Fibroblast of lung (primary cell): ENCODE data around the gene CCDC70. TPM values are rescaled to one million over a fixed set of nuclear protein-coding genes. Genes with fewer than 3 reads are reported as not detected.
A peak's percentile ranks its signal among the peaks of the same experiment; 100 is the strongest.

Experiments used
- DNase-seq, 2 donors: peaks; one replicate each; pipeline versions ENCODE4 v3.0.0 to v3.0.0-alpha.2; 2010; ENCODE audit warnings: low read depth in 2 of 2
- H2AFZ ChIP-seq: 2 replicates; pipeline ENCODE4 v1.5.1; 2012; ENCODE audit warnings: low read length, control low read depth, inconsistent platforms
- H3K27ac ChIP-seq: 2 replicates; pipeline ENCODE4 v1.5.1; 2011; ENCODE audit warnings: low read length, control low read depth; ENCODE audit not compliant: insufficient read depth
- H3K27me3 ChIP-seq: 2 replicates; pipeline ENCODE4 v1.5.1; 2011; ENCODE audit warnings: mild to moderate bottlenecking, low read length; ENCODE audit not compliant: control insufficient read depth, insufficient read depth
- H3K36me3 ChIP-seq: 2 replicates; pipeline ENCODE4 v1.5.1; 2011; ENCODE audit warnings: low read length; ENCODE audit not compliant: control insufficient read depth, insufficient read depth
- H3K4me1 ChIP-seq: 2 replicates; pipeline ENCODE4 v1.5.1; 2011; ENCODE audit warnings: low read length; ENCODE audit not compliant: control insufficient read depth, insufficient read depth; ENCODE audit errors: extremely low read depth
- H3K4me2 ChIP-seq: 2 replicates; pipeline ENCODE4 v1.5.1; 2011; ENCODE audit warnings: low read length, control low read depth; ENCODE audit not compliant: insufficient read depth; ENCODE audit errors: extremely low read depth
- H3K4me3 ChIP-seq, 4 experiments: fragments of 200-600 bp in 1 of 4; sonication (generic) in 1 of 4; replicated peaks in 1 of 4; 2 replicates each; pipeline ENCODE4 v1.5.1; 2011 to 2016; ENCODE audit warnings: low read length in 4 of 4, low read depth in 3 of 4, mild to moderate bottlenecking in 3 of 4, control low read depth in 2 of 4, inconsistent platforms in 1 of 4, mixed read lengths in 1 of 4; ENCODE audit not compliant: insufficient read depth in 1 of 4; ENCODE audit errors: control extremely low read depth in 1 of 4
- H3K79me2 ChIP-seq: 2 replicates; pipeline ENCODE4 v1.5.1; 2012; ENCODE audit warnings: mild to moderate bottlenecking, low read length, inconsistent platforms; ENCODE audit not compliant: control insufficient read depth, insufficient read depth
- H3K9ac ChIP-seq: 2 replicates; pipeline ENCODE4 v1.5.1; 2011; ENCODE audit warnings: mild to moderate bottlenecking, low read length, control low read depth; ENCODE audit not compliant: insufficient read depth
- H3K9me3 ChIP-seq: 2 replicates; pipeline ENCODE4 v1.5.1; 2012; ENCODE audit warnings: low read depth, low read length; ENCODE audit not compliant: control insufficient read depth, insufficient read depth
- H4K20me1 ChIP-seq: 2 replicates; pipeline ENCODE4 v1.5.1; 2011; ENCODE audit warnings: low read length; ENCODE audit not compliant: control insufficient read depth, insufficient read depth; ENCODE audit errors: extremely low read depth
- EZH2 ChIP-seq: IDR thresholded peaks from 2 replicates; pipeline ENCODE4 v1.5.1; 2012; ENCODE audit warnings: low read length, control low read depth, mild to moderate bottlenecking; ENCODE audit errors: missing control alignments
- polyA plus RNA-seq, 2 donors: library from polyadenylated mRNA; depleted of rRNA in 1 of 2; stranded (reverse) in 1 of 2; unstranded in 1 of 2; fragments of >200 nt; gene quantifications; 2 replicates each; pipeline ENCODE4 v1.2.1, GENCODE V29; 2011 to 2012; ENCODE audit warnings: missing spikeins in 1 of 2
- total RNA-seq: library from RNA; depleted of rRNA; stranded (reverse); fragments of >200 nt; gene quantifications from 2 replicates; pipeline ENCODE4 v1.2.1, GENCODE V29; 2014
- TF ChIP-seq, protein P1 (sequence below), 2 donors: IDR thresholded peaks in 1 of 2; conservative IDR thresholded peaks in 1 of 2; 1 replicate in 1 of 2; 2 replicates in 1 of 2; pipeline ENCODE4 v1.5.1; 2011 to 2012; ENCODE audit warnings: low read length in 2 of 2, control low read depth in 1 of 2, inconsistent platforms in 1 of 2, low read depth in 1 of 2, mild to moderate bottlenecking in 1 of 2

CCDC70 gene
- total and polyA plus RNA-seq, 2 donors (not counting 1 experiment from before 2014, with no cell fraction given) = not detected

GRCh38 chr13:51912091-51912490, 50.3 kb downstream of the CCDC70 start:
- Histone ChIP-seq H3K27ac (no peak overlapping the region), H3K9me3 (no peaks in the 10 kb centered on the region), H3K27me3 (peaks cover 6% of the 10 kb centered on the region), H3K4me3 (no peak overlapping the region), H3K4me2 (no peak overlapping the region), H3K79me2 (no peaks in the 10 kb centered on the region), H4K20me1 (no peaks in the 10 kb centered on the region), H3K4me1 (no peaks in the 10 kb centered on the region), H2AFZ (no peak overlapping the region), H3K9ac (no peak overlapping the region), H3K36me3 (no peaks in the 10 kb centered on the region)
- peak in 1 of 2 donors; percentile 18 for DNase-seq
- no peak for TF ChIP-seq EZH2
- TF ChIP-seq, protein P1, sequence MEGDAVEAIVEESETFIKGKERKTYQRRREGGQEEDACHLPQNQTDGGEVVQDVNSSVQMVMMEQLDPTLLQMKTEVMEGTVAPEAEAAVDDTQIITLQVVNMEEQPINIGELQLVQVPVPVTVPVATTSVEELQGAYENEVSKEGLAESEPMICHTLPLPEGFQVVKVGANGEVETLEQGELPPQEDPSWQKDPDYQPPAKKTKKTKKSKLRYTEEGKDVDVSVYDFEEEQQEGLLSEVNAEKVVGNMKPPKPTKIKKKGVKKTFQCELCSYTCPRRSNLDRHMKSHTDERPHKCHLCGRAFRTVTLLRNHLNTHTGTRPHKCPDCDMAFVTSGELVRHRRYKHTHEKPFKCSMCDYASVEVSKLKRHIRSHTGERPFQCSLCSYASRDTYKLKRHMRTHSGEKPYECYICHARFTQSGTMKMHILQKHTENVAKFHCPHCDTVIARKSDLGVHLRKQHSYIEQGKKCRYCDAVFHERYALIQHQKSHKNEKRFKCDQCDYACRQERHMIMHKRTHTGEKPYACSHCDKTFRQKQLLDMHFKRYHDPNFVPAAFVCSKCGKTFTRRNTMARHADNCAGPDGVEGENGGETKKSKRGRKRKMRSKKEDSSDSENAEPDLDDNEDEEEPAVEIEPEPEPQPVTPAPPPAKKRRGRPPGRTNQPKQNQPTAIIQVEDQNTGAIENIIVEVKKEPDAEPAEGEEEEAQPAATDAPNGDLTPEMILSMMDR (conservative IDR thresholded peaks at IDR 0.05 in 1 of 2, IDR thresholded peaks at IDR 0.05 in 1 of 2; ENCODE audit: low read depth in 1 of 2, low read length in 2 of 2) = no peak

- H3K36me3 ChIP-seq = no peaks in the 10 kb centered on the region
- no peaks in the 10 kb centered on the region for H3K9me3 ChIP-seq
- peaks cover 6% of the 10 kb centered on the region for H3K27me3 ChIP-seq
- H3K4me3 ChIP-seq = no peak overlapping the region
- no peaks in the 10 kb centered on the region for H4K20me1 ChIP-seq
- H3K27ac ChIP-seq = no peak overlapping the region
- no peaks in the 10 kb centered on the region for H3K79me2 ChIP-seq
- no peak overlapping the region for H2AFZ ChIP-seq
- H3K4me1 ChIP-seq = no peaks in the 10 kb centered on the region
- no peak overlapping the region for H3K9ac ChIP-seq
- no peak for DNase-seq
- TF ChIP-seq, protein P1 (conservative IDR thresholded peaks at IDR 0.05 in 1 of 2, IDR thresholded peaks at IDR 0.05 in 1 of 2; ENCODE audit: low read depth in 1 of 2, low read length in 2 of 2) = no peak
- TF ChIP-seq EZH2 = no peak
- H3K4me2 ChIP-seq = no peak overlapping the region
Measured at GRCh38 chr13:51912511-51913225, 50.9 kb downstream of the CCDC70 start.

DNA sequence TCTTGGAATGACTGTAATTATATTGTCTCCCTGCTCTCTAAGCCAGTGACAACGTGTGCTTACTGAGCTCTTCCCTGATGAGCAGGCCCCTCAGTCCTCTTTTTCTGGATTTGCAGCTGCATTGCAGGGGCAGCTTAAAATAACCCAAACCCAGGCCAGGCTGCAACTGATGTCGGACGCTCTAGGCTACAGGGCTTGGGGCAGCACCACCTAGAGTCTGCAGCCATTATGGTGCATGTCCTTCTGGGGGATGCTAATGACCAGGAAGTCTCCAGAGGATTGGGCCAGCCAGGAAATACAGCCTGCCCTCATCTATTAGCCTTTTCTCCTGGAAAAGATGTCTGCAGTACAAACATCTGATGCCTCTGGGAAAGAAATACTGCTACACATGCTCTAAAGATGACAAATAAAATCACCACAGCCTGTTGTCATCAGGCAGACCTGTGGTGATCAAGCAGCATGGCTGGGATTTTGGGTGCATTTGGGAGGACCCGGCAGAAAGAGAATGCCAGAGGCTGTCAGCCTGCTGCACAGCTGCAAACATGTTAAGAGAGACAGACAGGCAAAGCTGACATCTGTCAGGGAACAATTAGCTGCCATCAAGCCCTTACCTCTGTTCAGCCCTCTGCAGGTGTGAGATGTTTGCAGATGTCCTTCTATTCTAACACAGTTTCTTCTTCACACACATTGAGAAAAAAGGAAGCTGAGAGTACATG, 51.8 kb downstream of the CCDC70 start:
- no peaks in the 10 kb centered on the region for H3K9me3 ChIP-seq
- no peak overlapping the region for H3K9ac ChIP-seq
- H2AFZ ChIP-seq = no peak overlapping the region
- no peak overlapping the region for H3K27ac ChIP-seq
- H4K20me1 ChIP-seq = no peaks in the 10 kb centered on the region
- no peak overlapping the region for H3K4me3 ChIP-seq
- no peaks in the 10 kb centered on the region for H3K36me3 ChIP-seq
- TF ChIP-seq, protein P1 (conservative IDR thresholded peaks at IDR 0.05 in 1 of 2, IDR thresholded peaks at IDR 0.05 in 1 of 2; ENCODE audit: low read depth in 1 of 2, low read length in 2 of 2) = peak in 1 of 2 donors; percentile 7
- TF ChIP-seq EZH2 = no peak
- H3K27me3 ChIP-seq = peaks cover 6% of the 10 kb centered on the region
- H3K4me2 ChIP-seq = no peak overlapping the region
- no peak for DNase-seq
- H3K79me2 ChIP-seq = no peaks in the 10 kb centered on the region
- no peaks in the 10 kb centered on the region for H3K4me1 ChIP-seq
